ENCODE data around the gene PHACTR2. TPM values are rescaled to one million over a fixed set of nuclear protein-coding genes. Genes with fewer than 3 reads are reported as not detected.

Gene PHACTR2
- total RNA-seq, result 18.5 and 20.8 TPM in 2 replicates

GRCh38 chr6:143677891-143678791 is at the start of gene PHACTR2:
Gene PHACTR2, plus strand, starts transcription at chr6:143677965. Its CDS starts 199 bp downstream, at chr6:143678164.

GRCh38 chr6:143842902-143843676 is 165.3 kb downstream of the PHACTR2 start, which contains the start of gene LTV1:
Gene LTV1, plus strand, starts transcription at chr6:143843338. Its CDS starts 140 bp downstream, at chr6:143843478.

GRCh38 chr6:143864234-143864633 is 186.5 kb downstream of the PHACTR2 start, which contains the start of gene ZC2HC1B:
Gene ZC2HC1B, plus strand, starts transcription at chr6:143864474. Its CDS starts 66 bp downstream, at chr6:143864540.

Other genes with a start within 250 kb of the PHACTR2 start
- 2.5 and 4.4 TPM in 2 replicates for gene ADAT2, start 227.3 kb upstream of the PHACTR2 start, total RNA-seq
- 8.2 and 11.1 TPM in 2 replicates for gene PEX3, start 227.2 kb upstream of the PHACTR2 start, total RNA-seq
- 67.8 and 74.8 TPM in 2 replicates for gene FUCA2, start 166.2 kb upstream of the PHACTR2 start, total RNA-seq
- 12.2 and 15.3 TPM in 2 replicates for gene LTV1, start 165.4 kb downstream of the PHACTR2 start, total RNA-seq
- not detected in 2 replicates for gene ZC2HC1B, start 186.5 kb downstream of the PHACTR2 start, total RNA-seq